ENCODE results near the gene EZH1.

DNA sequence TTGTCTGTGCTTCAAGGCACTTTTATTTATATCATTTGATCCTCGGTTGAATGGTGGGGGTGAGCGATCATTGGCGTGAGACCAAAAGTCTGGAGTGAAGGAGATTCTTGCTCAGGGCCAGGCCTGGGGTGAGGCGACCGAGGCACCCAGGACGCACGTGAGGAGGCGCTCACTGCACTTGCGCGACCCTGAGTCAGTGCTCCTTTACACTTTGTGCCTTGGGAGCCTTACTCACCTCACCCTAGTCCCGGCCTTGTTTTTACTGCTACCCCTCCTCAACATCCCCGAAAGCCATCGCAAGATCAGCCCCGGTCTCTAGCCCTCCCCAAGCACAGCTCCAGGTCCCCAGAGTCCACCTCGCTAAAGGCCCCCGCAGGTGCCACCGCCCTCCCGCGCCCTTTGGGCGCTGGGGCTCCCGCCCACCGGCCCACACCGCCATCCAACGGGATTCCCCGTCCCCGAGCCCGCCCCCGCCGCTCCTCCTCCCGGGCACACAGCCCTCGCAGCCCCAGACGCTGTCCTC, 496 bp downstream of the EZH1 start:
- TF ChIP-seq ZNF565 (CRISPR knock-in tag; conservative IDR thresholded peaks at IDR 0.05; ENCODE audit: low read depth) (no peak), ZFP30 (CRISPR knock-in tag; IDR thresholded peaks at IDR 0.05) (no peak), TOX (CRISPR knock-in tag; IDR thresholded peaks at IDR 0.05; ENCODE audit: borderline replicate concordance) (no peak)

Measured in SK-N-SH treated with all-trans-retinoic acid at 6 μM for 48 hours (cell line).